Stimulated activated CD8-positive, alpha-beta memory T cell treated with anti-CD3 and anti-CD28 coated beads, Interleukin-7, amount 100 ng/mL, for 1 hour (primary cell): ENCODE measurements around the gene LOXL1.
"Not testable (repeated sequence)": the region's sequence is repeated elsewhere in the genome, so short reads cannot be mapped to it uniquely, and the experiment has no call there.

Experiments
- DNase-seq, 2 donors: peaks; one replicate each; pipeline ENCODE4 v3.0.0-alpha.2; 2020; ENCODE audit warnings: low read depth in 2 of 2

The LOXL1 gene

GRCh38 chr15:73952171-73952912, 26.1 kb downstream of the LOXL1 start:
- no peak for DNase-seq

- DNase-seq, result no peak
Measured at GRCh38 chr15:73952913-73953750, 26.9 kb downstream of the LOXL1 start.

GRCh38 chr15:73954188-73955145, 28.2 kb downstream of the LOXL1 start:
- no peak for DNase-seq

- no peak for DNase-seq
Measured at GRCh38 chr15:73955326-73955725, 29.1 kb downstream of the LOXL1 start.

- no peak for DNase-seq
Measured at GRCh38 chr15:73955861-73956742, 29.8 kb downstream of the LOXL1 start.

GRCh38 chr15:73956743-73957135, 30.5 kb downstream of the LOXL1 start:
- DNase-seq, result no peak

GRCh38 chr15:73957276-73957675, 31.0 kb downstream of the LOXL1 start:
- DNase-seq, result no peak

GRCh38 chr15:73957785-73958184, 31.5 kb downstream of the LOXL1 start:
- DNase-seq, result no peak

- no peak for DNase-seq
Measured at GRCh38 chr15:73959012-73959581, 32.8 kb downstream of the LOXL1 start.

GRCh38 chr15:73959801-73960200, 33.5 kb downstream of the LOXL1 start:
- DNase-seq, result no peak

GRCh38 chr15:73960472-73961070, 34.3 kb downstream of the LOXL1 start:
- DNase-seq, result not testable (repeated sequence)

- DNase-seq, result no peak
Measured at GRCh38 chr15:73962433-73962832, 36.2 kb downstream of the LOXL1 start.

GRCh38 chr15:73964736-73965093, 38.5 kb downstream of the LOXL1 start:
- DNase-seq, result peak; percentile 71 to 81

- DNase-seq, result no peak
Measured at GRCh38 chr15:73965094-73965757, 39.0 kb downstream of the LOXL1 start.

- no peak for DNase-seq
Measured at GRCh38 chr15:73965758-73966113, 39.5 kb downstream of the LOXL1 start.

- DNase-seq, result no peak
Measured at GRCh38 chr15:73968461-73968860, 42.2 kb downstream of the LOXL1 start.

GRCh38 chr15:73969151-73969759, 43.0 kb downstream of the LOXL1 start:
- DNase-seq, result no peak

- DNase-seq, result peak; percentile 46 to 57
Measured at GRCh38 chr15:73972984-73973682, 46.9 kb downstream of the LOXL1 start.
